ENCODE measurements around the gene MELK. TPM values are rescaled to one million over a fixed set of nuclear protein-coding genes. Genes with fewer than 3 reads are reported as not detected.
A peak's percentile ranks its signal among the peaks of the same experiment; 100 is the strongest.

Gene MELK
- total and polyA plus RNA-seq, 10 of the 15 experiments (the other 5 are each of a cell fraction or from before 2014, with no cell fraction given) = 38.7 to 80.3 (median 51.6) TPM

- TF ChIP-seq, protein P1, sequence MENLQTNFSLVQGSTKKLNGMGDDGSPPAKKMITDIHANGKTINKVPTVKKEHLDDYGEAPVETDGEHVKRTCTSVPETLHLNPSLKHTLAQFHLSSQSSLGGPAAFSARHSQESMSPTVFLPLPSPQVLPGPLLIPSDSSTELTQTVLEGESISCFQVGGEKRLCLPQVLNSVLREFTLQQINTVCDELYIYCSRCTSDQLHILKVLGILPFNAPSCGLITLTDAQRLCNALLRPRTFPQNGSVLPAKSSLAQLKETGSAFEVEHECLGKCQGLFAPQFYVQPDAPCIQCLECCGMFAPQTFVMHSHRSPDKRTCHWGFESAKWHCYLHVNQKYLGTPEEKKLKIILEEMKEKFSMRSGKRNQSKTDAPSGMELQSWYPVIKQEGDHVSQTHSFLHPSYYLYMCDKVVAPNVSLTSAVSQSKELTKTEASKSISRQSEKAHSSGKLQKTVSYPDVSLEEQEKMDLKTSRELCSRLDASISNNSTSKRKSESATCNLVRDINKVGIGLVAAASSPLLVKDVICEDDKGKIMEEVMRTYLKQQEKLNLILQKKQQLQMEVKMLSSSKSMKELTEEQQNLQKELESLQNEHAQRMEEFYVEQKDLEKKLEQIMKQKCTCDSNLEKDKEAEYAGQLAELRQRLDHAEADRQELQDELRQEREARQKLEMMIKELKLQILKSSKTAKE (IDR thresholded peaks at IDR 0.05; ENCODE audit: low read depth, poor library complexity, severe bottlenecking) = no peak
- TF ChIP-seq EGR1 (IDR thresholded peaks at IDR 0.05; ENCODE audit: borderline replicate concordance in 1 of 2, low read depth in 2 of 2, low read length in 2 of 2) (peak; percentile 66 to 67), BCLAF1 (IDR thresholded peaks at IDR 0.05) (no peak), MEF2B (IDR thresholded peaks at IDR 0.05; ENCODE audit: partially characterized antibody, poor library complexity, severe bottlenecking) (no peak), ZBTB33 (IDR thresholded peaks at IDR 0.05) (no peak), CREM (IDR thresholded peaks at IDR 0.05; ENCODE audit: low read depth) (no peak), IRF4 (IDR thresholded peaks at IDR 0.05; ENCODE audit: low read depth, low read length) (no peak), TARDBP (IDR thresholded peaks at IDR 0.05; ENCODE audit: borderline replicate concordance) (no peak), KDM1A (IDR thresholded peaks at IDR 0.05; ENCODE audit: borderline replicate concordance) (no peak), SMAD1 (IDR thresholded peaks at IDR 0.05; ENCODE audit: low read depth, partially characterized antibody) (no peak), HDAC2 (IDR thresholded peaks at IDR 0.05) (no peak), POU2F2 (IDR thresholded peaks at IDR 0.05; ENCODE audit: borderline replicate concordance, low read depth, low read length) (no peak; the same call in 2 of the 3 replicates), MLLT1 (IDR thresholded peaks at IDR 0.05) (no peak), ASH2L (IDR thresholded peaks at IDR 0.05; ENCODE audit: borderline replicate concordance, low read depth) (peak; percentile 95), KLF5 (IDR thresholded peaks at IDR 0.05; ENCODE audit: partially characterized antibody) (no peak), SIN3A (IDR thresholded peaks at IDR 0.05; ENCODE audit: low read depth, low read length) (peak; percentile 98)
- TF ChIP-seq, protein P2, sequence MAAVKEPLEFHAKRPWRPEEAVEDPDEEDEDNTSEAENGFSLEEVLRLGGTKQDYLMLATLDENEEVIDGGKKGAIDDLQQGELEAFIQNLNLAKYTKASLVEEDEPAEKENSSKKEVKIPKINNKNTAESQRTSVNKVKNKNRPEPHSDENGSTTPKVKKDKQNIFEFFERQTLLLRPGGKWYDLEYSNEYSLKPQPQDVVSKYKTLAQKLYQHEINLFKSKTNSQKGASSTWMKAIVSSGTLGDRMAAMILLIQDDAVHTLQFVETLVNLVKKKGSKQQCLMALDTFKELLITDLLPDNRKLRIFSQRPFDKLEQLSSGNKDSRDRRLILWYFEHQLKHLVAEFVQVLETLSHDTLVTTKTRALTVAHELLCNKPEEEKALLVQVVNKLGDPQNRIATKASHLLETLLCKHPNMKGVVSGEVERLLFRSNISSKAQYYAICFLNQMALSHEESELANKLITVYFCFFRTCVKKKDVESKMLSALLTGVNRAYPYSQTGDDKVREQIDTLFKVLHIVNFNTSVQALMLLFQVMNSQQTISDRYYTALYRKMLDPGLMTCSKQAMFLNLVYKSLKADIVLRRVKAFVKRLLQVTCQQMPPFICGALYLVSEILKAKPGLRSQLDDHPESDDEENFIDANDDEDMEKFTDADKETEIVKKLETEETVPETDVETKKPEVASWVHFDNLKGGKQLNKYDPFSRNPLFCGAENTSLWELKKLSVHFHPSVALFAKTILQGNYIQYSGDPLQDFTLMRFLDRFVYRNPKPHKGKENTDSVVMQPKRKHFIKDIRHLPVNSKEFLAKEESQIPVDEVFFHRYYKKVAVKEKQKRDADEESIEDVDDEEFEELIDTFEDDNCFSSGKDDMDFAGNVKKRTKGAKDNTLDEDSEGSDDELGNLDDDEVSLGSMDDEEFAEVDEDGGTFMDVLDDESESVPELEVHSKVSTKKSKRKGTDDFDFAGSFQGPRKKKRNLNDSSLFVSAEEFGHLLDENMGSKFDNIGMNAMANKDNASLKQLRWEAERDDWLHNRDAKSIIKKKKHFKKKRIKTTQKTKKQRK (IDR thresholded peaks at IDR 0.05; ENCODE audit: low read depth, low read length) = no peak
These were observed at the start of gene MELK (continued) for GRCh38 chr9:36572515-36573418.

Data from GM12878 (cell line).